Activated CD8-positive, alpha-beta memory T cell treated with anti-CD3 and anti-CD28 coated beads, Interleukin-2, amount 50 U/mL, for 1 hour (primary cell): ENCODE data around the gene FSTL3.
A peak's percentile ranks its signal among the peaks of the same experiment; 100 is the strongest.
"Not testable (repeated sequence)": the region's sequence is repeated elsewhere in the genome, so short reads cannot be mapped to it uniquely, and the experiment has no call there.

Source experiments
- DNase-seq: peaks from one replicate; pipeline ENCODE4 v3.0.0-alpha.2; 2020; ENCODE audit errors: extremely low read depth

Gene FSTL3

GRCh38 chr19:676339-677105 is at the start of gene FSTL3:
TSS of gene FSTL3 (plus strand) at chr19:676392. CDS start at chr19:676424, 32 bp downstream.
- no peak for DNase-seq

- DNase-seq = not testable (repeated sequence)
Measured at GRCh38 chr19:626566-626965, 49.6 kb upstream of the FSTL3 start.

DNA sequence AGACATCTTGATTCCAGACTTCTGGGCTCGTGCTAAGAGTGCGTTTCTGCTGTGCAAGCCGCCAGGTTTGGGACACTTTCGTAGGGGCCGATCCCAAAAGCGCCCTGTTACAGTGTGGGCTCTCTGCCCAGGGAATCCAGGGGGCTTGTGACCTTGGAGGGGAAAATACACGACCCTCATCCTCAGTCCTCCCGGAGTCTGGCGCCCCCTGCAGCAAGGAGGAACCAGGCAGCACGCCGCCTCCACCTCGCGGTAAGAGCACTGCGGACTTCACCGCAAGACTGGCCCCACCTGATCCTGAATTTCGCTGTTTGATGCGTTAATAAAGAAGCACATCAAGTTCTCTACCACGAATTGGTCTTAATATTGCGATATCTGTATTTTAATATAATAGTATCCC is 48.0 kb upstream of the FSTL3 start:
- no peak for DNase-seq

GRCh38 chr19:629515-629914 is 46.7 kb upstream of the FSTL3 start:
- not testable (repeated sequence) for DNase-seq

DNA sequence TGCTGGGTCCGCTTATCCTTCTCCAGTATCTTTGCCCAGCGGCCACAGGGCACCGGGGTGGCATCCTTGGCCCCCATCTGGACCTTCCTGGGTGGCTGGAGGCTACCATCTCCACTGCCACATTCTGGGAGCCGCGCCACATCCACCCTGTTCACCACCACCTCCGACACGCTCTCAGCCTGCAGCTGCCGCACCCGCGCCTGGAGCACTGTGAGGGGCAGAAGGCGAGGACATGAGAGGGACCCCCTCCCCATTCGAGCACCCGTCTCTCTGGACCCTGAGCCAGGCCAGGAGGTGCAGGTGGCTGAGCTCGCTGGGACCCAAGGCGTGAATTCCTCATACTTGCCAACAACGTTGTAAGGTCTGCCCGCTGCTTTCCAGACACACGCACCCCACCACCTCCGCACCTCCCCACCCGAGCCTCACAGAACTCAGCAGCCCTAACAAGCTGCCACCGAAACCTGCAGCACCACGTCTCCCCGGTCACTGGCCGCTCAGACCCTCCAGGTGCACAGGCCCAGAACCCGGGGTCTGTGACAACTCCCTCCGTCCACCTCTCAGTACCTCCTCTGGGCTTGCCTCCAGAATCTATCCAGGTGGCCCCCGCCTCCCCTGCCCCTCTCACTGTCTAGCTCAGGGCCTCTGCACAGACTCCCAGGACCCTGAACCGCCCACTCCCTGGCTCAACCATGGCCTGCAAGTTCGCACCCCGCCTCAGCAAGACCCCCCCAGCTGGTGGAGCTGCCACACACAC is 46.1 kb upstream of the FSTL3 start:
- DNase-seq = no peak

DNA sequence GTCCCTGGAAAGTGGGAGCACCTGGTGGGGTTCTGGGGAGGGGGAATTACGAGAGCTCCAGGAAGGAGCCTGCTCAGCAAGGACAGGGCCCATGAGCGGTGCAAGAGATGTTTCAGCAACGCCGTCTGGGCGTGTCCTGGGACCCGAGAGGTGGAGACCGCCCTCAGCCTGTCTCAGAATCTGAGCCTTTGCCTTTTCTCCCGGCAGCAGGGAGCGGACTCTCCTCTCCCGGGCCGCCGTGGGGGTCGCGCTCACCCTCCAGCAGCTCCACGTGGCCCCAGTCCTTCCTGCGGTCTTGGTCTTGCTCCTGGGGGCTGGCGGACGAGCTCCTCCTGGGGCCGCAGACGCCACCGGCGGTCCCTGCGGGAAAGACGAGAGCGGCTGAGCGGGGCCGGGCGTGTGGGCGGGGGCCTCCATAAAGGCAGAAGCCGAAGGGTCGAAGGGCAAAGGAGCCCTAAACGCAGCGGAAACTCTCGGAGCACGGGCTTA is 43.6 kb upstream of the FSTL3 start:
- DNase-seq = no peak

GRCh38 chr19:633068-633785 is 43.0 kb upstream of the FSTL3 start, which contains the start of gene POLRMT:
TSS of gene POLRMT (minus strand) at chr19:633537. CDS start at chr19:633512, 25 bp downstream.
- peak; percentile 91 for DNase-seq

DNA sequence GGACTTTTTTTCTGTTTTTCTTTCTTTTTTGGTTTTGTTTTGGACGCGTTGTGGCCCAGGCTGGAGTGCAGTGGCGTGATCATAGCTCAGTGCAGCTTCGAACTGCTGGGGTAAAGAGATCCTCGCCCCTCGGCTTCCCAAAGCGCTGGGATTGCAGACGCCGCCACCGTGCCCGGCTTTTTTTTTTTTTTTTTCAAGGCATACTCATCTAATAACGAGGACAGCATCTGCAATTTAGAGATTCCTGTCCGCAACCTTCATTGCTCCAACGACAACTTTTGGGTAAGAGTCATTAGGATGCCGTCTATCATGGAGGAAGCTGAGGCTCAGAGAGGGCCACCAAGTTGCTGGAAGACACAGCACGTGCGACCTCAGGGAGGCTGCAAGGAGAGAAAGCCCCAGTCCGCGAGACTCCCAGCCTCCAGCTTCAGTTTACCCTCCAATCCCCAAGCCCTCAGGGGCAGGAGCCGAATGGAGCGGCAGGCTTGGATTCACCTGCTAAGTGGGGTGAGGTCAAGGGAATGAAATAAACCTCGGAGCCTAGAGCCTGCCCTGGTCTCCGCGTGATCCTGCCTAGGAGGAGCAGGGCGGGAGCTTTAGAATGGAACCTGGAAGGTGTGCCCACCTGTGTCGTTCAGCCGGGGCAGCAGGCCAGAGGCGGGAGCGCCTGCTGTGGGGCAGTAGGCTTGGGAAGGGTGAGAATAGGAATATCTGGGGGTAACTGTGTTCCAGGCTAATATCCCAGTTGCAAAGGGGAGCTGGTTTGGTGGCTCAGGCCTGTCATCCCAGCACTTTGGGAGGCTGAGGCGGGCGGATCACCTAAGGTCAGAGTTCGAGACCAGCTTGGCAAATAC is 42.2 kb upstream of the FSTL3 start:
- no peak for DNase-seq

- no peak for DNase-seq
Measured at GRCh38 chr19:634975-635652, 41.1 kb upstream of the FSTL3 start.

- no peak for DNase-seq
Measured at GRCh38 chr19:638906-639252, 37.3 kb upstream of the FSTL3 start.

DNA sequence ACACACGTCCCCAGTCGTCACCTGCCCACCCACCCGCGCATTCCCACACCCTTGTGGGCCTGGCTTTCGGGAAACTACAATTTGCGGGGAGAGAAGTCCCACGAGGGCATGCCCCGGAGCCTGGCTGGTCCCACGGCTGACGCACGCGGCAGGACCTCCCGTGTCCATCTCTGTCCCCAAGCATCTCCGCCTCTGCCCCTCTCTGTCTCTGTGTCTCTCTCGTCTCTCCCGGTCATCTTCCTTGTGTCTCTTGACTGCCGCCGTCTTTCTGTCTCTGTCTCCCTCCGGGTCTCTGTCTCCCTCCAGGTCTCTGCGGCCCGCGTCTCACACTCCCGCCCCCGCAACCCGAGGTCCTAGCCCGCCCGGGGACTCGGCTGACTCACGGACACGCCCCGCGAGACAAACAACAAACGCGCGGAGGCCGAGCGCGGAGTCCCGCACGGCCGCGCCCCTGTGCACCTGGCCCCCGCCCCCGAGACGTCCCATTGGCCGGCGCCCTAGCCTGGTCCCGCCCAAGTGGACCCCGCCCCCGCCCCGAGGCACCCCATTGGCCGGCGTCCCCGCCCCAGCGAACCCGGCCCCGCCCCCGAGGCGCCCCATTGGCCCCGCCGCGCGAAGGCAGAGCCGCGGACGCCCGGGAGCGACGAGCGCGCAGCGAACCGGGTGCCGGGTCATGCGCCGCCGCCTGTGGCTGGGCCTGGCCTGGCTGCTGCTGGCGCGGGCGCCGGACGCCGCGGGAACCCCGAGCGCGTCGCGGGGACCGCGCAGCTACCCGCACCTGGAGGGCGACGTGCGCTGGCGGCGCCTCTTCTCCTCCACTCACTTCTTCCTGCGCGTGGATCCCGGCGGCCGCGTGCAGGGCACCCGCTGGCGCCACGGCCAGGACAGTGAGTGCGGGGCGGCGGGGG is 36.7 kb upstream of the FSTL3 start, which contains the start of gene FGF22:
TSS of gene FGF22 (plus strand) at position 627 of the 908 bp plus-strand sequence. CDS start at position 674, 47 bp downstream.
- DNase-seq = peak; percentile 78

DNA sequence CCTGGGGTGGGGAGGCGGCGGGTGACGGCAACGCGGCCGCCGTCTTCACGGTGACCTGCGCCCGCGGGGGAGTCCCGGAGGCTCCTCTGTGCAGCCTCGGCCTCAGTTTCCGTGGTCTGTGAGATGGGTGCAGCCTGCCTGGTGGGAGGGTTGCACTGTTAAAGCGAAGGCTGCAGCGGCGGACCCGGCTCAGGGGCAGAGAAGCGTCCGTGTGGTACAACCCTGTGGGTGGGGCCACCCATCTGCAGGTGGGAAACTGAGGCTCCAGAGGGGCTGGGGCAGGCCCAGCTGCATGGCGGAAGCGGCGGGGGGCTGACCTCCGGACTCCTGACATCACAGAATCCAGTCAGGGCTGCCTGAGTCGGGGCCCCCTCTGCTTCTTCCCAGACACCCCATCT is 36.0 kb upstream of the FSTL3 start:
- DNase-seq = no peak

DNA sequence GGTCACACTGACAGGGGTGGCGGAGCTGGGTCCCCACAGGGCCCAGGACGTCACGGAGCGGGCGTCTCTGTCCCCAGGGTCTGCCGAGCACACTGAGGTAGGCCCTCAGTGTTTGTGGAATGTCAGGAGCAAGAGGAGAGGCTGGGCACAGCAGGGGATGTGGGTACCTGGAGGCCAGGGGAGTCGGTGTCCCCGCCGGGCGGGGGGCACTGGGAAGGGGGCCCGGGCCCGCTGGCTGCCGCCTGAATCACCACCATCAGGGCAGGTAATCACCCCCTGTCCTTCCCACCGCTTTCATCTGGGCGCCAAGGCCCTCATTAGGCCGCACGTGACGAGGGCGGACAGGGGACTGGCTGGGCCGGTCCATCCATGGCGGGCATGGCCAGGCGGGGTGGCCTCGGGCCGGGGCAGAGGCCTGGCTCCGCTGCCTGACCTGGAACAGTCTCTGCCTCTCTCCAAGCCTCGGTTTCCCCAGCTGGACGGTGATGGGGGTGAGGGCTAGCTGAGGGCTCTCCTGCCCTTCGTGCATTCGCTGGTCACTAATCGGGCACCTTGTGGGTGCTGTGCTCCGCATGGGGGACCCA is 35.5 kb upstream of the FSTL3 start:
- DNase-seq = no peak

DNA sequence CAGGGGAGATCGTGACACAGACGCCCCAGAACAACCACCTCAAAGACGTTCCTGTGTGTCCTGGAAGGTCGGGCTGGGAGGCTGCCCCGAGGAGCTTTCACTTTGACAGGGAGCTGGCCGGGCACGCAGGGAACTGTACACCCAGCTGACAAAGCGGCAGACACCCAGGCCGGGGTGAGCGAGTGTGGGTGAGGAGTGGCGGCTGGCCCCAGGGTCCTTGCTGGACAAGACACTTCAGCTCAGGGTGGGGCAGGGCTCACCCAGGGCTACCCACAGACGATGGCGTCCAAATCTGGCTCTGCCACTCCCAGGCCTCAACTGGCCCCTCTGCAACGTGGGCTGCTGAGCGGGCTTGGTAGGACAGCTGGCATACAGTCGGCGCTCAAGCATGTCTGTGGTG is 34.5 kb upstream of the FSTL3 start:
- no peak for DNase-seq

DNA sequence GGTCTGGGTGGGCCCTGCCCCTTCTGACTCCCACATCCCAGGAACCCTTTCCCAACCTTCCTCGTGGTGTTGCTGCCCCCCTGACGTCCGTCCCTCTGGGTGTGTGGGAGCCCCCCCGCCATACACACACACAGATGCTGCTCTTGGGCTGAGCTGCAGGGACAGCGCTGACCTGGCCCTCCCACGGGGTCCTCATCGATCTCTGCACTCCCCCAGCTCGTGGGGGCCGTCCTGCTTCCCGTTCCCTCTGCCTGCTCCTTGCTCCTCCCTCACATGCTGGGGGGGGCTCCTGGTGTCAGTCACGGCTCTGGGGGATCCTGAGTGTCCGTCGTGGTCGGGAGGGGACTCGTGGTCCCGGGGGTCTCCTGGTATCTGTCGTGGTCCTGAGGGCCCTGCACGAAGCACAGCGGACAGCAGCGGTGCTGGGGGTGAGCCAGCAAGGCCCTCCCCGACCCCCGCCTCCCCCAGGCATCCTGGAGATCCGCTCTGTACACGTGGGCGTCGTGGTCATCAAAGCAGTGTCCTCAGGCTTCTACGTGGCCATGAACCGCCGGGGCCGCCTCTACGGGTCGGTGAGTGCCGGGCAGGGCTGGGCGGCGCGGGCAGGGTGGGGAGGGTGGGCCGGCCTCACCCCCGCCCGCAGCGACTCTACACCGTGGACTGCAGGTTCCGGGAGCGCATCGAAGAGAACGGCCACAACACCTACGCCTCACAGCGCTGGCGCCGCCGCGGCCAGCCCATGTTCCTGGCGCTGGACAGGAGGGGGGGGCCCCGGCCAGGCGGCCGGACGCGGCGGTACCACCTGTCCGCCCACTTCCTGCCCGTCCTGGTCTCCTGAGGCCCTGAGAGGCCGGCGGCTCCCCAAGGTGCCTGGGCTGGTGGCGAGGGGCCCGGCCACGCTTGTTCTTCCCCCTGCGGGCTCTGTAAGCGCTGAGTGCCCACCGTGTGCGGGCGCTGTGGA is 33.1 kb upstream of the FSTL3 start:
- no peak for DNase-seq

DNA sequence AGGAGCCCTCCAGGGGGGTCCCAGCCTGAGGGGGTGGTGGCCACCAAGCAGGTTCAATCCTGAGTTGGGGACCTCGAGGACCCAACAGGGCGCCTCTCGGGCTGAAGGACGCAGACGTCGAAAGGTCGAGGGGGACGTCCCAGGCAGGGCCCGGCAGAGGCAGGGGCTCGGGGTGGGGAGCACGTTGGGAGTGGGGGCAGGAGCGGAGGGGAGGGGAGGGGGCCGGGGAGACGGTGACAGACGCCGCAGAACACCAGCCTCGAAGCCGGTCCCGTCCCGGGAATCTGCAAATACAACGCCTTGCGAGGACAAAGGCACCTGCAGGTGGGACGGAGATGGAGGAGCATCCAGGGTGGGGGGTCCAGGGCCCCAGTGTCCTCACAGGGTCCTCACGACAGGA is 32.5 kb upstream of the FSTL3 start:
- DNase-seq = no peak

- no peak for DNase-seq
Measured at GRCh38 chr19:644363-644762, 31.8 kb upstream of the FSTL3 start.

DNA sequence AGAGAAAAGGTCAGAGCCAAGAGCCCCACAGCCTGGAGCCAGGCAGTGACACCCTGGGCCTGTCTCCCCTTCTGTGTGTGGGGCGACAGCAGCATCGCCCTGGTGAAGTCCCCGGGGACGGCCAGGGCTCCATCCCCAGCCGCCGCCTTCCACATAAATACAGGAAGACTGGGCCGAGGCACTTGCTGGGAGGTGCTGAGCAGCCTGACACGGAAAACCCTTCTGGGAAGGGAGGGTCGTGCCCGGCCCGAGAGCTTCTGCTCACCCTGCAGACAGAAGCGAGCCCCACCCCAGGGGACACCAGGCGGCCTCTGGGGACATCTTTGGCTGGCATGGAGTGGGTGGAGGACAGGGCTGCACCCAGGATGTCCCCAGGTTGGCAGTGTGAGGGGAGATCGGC is 31.4 kb upstream of the FSTL3 start:
- DNase-seq = no peak
